HEK293 (cell line): ENCODE data around the gene DENND1A.

Experiments used
- CTCF ChIA-PET: fragments of 350-600 bp; formaldehyde crosslinking; extraction: SDS; loops from one replicate; lab custom pipeline; 2021; ENCODE audit warnings: antibody characterized with exemption; lab: Yijun Ruan, JAX
- POLR2A ChIA-PET: fragments of 300-600 bp; formaldehyde crosslinking; extraction: SDS; loops from one replicate; lab custom pipeline; 2020; ENCODE audit warnings: antibody characterized with exemption, inconsistent platforms; lab: Yijun Ruan, JAX
- H3K27ac ChIP-seq: fragments of 200-500 bp; sonication (Bioruptor generic); 2 replicates; pipeline ENCODE4 v1.5.1; 2014; ENCODE audit warnings: low read depth, low read length, control low read depth, inconsistent platforms; ENCODE audit errors: extremely low read depth
- H3K36me3 ChIP-seq, 2 experiments: fragments of 200-500 bp in 1 of 2; sonication (Bioruptor generic) in 1 of 2; 1 replicate in 1 of 2; 2 replicates in 1 of 2; pipeline ENCODE4 v1.5.1; 2014 to 2017; ENCODE audit warnings: inconsistent platforms in 2 of 2, low read length in 2 of 2; ENCODE audit not compliant: control insufficient read depth in 2 of 2, insufficient read depth in 1 of 2
- H3K4me1 ChIP-seq: fragments of 200-500 bp; sonication (Bioruptor generic); 2 replicates; pipeline ENCODE4 v1.5.1; 2014; ENCODE audit warnings: mild to moderate bottlenecking, low read length, inconsistent platforms; ENCODE audit not compliant: control insufficient read depth, insufficient read depth
- H3K4me3 ChIP-seq: 2 replicates; pipeline ENCODE4 v1.5.1; 2011; ENCODE audit warnings: low read depth, mild to moderate bottlenecking, control low read depth, low read length, moderate library complexity
- H3K9me3 ChIP-seq: fragments of 200-500 bp; sonication (Bioruptor generic); 2 replicates; pipeline ENCODE4 v1.5.1; 2014; ENCODE audit warnings: low read depth, low read length, inconsistent platforms; ENCODE audit not compliant: control insufficient read depth, insufficient read depth
- EGR2 ChIP-seq: fragments of 450-650 bp; formaldehyde crosslinking; IDR thresholded peaks from 2 replicates; pipeline ENCODE4 v1.5.1; 2016; ENCODE audit warnings: low read depth, missing biosample characterization, missing genetic modification characterization
- GLIS1 ChIP-seq: fragments of 450-650 bp; formaldehyde crosslinking; IDR thresholded peaks from 2 replicates; pipeline ENCODE4 v1.5.1; 2016; ENCODE audit warnings: missing biosample characterization, missing genetic modification characterization
- GLIS2 ChIP-seq: fragments of 450-650 bp; formaldehyde crosslinking; IDR thresholded peaks from 2 replicates; pipeline ENCODE4 v1.5.1; 2016; ENCODE audit warnings: missing biosample characterization, missing genetic modification characterization
- IKZF3 ChIP-seq: fragments of 450-650 bp; IDR thresholded peaks from 2 replicates; pipeline ENCODE4 v1.5.0; 2018; ENCODE audit warnings: missing biosample characterization, mild to moderate bottlenecking, missing genetic modification characterization, moderate library complexity
- ZBTB7A ChIP-seq: fragments of 450-650 bp; formaldehyde crosslinking; IDR thresholded peaks from 2 replicates; pipeline ENCODE4 v1.5.1; 2016; ENCODE audit warnings: low read depth, missing biosample characterization, missing genetic modification characterization
- ZBTB8A ChIP-seq: fragments of 450-650 bp; formaldehyde crosslinking; IDR thresholded peaks from 2 replicates; pipeline ENCODE4 v1.5.1; 2016; ENCODE audit warnings: missing biosample characterization, missing genetic modification characterization
- ZEB2 ChIP-seq: fragments of 450-650 bp; formaldehyde crosslinking; IDR thresholded peaks from 2 replicates; pipeline ENCODE4 v1.5.1; 2016; ENCODE audit warnings: missing biosample characterization, missing genetic modification characterization
- ZFHX2 ChIP-seq: fragments of 450-650 bp; formaldehyde crosslinking; conservative IDR thresholded peaks from 2 replicates; pipeline ENCODE4 v1.5.1; 2016; ENCODE audit warnings: missing biosample characterization, missing genetic modification characterization
- ZNF114 ChIP-seq: fragments of 450-650 bp; formaldehyde crosslinking; IDR thresholded peaks from 2 replicates; pipeline ENCODE4 v1.5.0; 2017; ENCODE audit warnings: missing biosample characterization, missing genetic modification characterization
- ZNF155 ChIP-seq: fragments of 450-650 bp; formaldehyde crosslinking; IDR thresholded peaks from 2 replicates; pipeline ENCODE4 v1.5.1; 2016; ENCODE audit warnings: missing biosample characterization, missing genetic modification characterization
- ZNF157 ChIP-seq: fragments of 450-650 bp; formaldehyde crosslinking; IDR thresholded peaks from 2 replicates; pipeline ENCODE4 v1.5.1; 2016; ENCODE audit warnings: missing biosample characterization, missing genetic modification characterization
- ZNF2 ChIP-seq: fragments of 450-650 bp; formaldehyde crosslinking; IDR thresholded peaks from 2 replicates; pipeline ENCODE4 v1.5.1; 2016; ENCODE audit warnings: missing biosample characterization, missing genetic modification characterization
- ZNF202 ChIP-seq: fragments of 450-650 bp; formaldehyde crosslinking; IDR thresholded peaks from 2 replicates; pipeline ENCODE4 v1.5.1; 2016; ENCODE audit warnings: missing biosample characterization, missing genetic modification characterization, borderline replicate concordance
- ZNF239 ChIP-seq: fragments of 450-650 bp; formaldehyde crosslinking; IDR thresholded peaks from 2 replicates; pipeline ENCODE4 v1.5.1; 2016; ENCODE audit warnings: missing biosample characterization, missing genetic modification characterization
- ZNF311 ChIP-seq: fragments of 450-650 bp; formaldehyde crosslinking; IDR thresholded peaks from 2 replicates; pipeline ENCODE4 v1.5.1; 2017; ENCODE audit warnings: missing biosample characterization, missing genetic modification characterization, borderline replicate concordance
- ZNF544 ChIP-seq: fragments of 450-650 bp; formaldehyde crosslinking; IDR thresholded peaks from 2 replicates; pipeline ENCODE4 v1.5.0; 2017; ENCODE audit warnings: missing biosample characterization, missing genetic modification characterization
- ZNF596 ChIP-seq: fragments of 450-650 bp; IDR thresholded peaks from 2 replicates; pipeline ENCODE4 v1.5.0; 2018; ENCODE audit warnings: missing biosample characterization, mild to moderate bottlenecking, missing genetic modification characterization, moderate library complexity
- ZNF600 ChIP-seq: fragments of 450-650 bp; formaldehyde crosslinking; IDR thresholded peaks from 2 replicates; pipeline ENCODE4 v1.5.1; 2016; ENCODE audit warnings: missing biosample characterization, missing genetic modification characterization
- ZNF768 ChIP-seq: fragments of 450-650 bp; formaldehyde crosslinking; IDR thresholded peaks from 2 replicates; pipeline ENCODE4 v1.5.1; 2018; ENCODE audit warnings: missing biosample characterization, mild to moderate bottlenecking, missing genetic modification characterization
- ZSCAN23 ChIP-seq: fragments of 450-650 bp; formaldehyde crosslinking; IDR thresholded peaks from 2 replicates; pipeline ENCODE4 v1.5.1; 2016; ENCODE audit warnings: missing biosample characterization, missing genetic modification characterization
- TF ChIP-seq, protein P1 (sequence below): fragments of 450-650 bp; formaldehyde crosslinking; IDR thresholded peaks from 2 replicates; pipeline ENCODE4 v1.5.1; 2016; ENCODE audit warnings: missing biosample characterization, missing genetic modification characterization
- TF ChIP-seq, protein P2 (sequence below): fragments of 450-650 bp; formaldehyde crosslinking; IDR thresholded peaks from 2 replicates; pipeline ENCODE4 v1.5.1; 2017; ENCODE audit warnings: missing biosample characterization, missing genetic modification characterization
- TF ChIP-seq, protein P3 (sequence below): fragments of 450-650 bp; formaldehyde crosslinking; IDR thresholded peaks from 2 replicates; pipeline ENCODE4 v1.5.1; 2016; ENCODE audit warnings: missing biosample characterization, missing genetic modification characterization
- TF ChIP-seq, protein P4 (sequence below): fragments of 450-650 bp; formaldehyde crosslinking; IDR thresholded peaks from 2 replicates; pipeline ENCODE4 v1.5.1; 2016; ENCODE audit warnings: missing biosample characterization, missing genetic modification characterization

The DENND1A gene

DNA sequence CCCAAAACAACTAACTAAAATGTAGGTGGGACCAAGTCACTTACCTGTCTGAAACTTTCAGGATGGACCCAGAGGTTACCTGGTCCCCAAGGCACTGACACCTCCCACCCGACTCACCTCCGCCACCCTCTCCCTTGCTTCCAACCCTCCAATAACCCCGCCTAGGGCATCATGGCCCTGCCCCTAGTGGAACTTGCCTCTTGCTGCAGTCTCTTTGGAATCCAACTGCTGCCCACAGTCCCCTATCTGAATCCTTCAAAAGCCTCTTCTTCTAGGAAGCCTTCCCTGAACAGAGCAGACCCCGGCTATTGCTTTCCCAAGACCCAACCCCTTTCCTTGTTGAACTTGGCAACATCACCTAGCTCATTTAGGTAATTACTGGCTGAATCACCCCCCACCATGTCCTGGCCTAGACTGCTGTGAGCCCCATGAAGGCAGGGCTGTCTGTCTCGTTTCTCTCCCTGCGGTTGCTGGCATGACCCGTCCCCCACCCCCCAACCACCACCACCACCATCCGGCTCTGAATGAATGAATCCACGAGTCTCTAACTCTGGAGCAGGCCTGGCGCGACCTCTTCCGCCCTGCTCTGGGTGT lies 564.5 kb downstream of the DENND1A start (continued):
- TF ChIP-seq, protein P1, sequence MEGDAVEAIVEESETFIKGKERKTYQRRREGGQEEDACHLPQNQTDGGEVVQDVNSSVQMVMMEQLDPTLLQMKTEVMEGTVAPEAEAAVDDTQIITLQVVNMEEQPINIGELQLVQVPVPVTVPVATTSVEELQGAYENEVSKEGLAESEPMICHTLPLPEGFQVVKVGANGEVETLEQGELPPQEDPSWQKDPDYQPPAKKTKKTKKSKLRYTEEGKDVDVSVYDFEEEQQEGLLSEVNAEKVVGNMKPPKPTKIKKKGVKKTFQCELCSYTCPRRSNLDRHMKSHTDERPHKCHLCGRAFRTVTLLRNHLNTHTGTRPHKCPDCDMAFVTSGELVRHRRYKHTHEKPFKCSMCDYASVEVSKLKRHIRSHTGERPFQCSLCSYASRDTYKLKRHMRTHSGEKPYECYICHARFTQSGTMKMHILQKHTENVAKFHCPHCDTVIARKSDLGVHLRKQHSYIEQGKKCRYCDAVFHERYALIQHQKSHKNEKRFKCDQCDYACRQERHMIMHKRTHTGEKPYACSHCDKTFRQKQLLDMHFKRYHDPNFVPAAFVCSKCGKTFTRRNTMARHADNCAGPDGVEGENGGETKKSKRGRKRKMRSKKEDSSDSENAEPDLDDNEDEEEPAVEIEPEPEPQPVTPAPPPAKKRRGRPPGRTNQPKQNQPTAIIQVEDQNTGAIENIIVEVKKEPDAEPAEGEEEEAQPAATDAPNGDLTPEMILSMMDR (tag by site-specific recombination) = peak; percentile 20
- TF ChIP-seq ZEB2 (tag by site-specific recombination) (no peak), ZNF544 (tag by site-specific recombination) (no peak), ZNF114 (no peak), ZNF155 (no peak)

DNA sequence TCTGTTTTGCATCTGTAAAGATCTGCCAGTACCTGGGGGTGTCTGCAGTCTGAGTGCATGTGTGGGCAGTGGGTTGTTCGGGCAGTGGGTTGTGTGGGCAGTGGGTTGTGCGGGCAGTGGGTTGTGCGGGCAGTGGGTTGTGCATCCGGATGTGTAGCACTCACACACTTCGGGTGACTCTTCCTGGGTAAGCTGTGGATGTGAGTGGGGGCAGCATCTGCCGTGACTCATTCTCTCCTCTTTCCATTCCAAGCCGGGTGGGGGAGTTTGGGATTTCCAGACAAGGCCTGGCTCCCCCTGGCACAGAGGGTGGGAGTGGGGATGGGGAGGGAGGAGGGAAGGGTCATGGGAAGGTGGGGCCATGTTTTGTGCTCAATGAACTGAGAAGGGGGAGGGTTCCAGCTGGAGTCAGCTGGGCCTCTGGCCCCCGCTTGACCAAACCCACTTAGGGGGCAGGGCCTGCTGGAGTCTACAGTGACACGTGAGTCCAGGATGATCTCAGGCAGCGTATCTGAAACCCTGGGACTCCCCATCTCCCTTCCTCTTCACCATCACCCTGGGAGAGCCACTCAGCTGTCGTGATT lies 565.6 kb downstream of the DENND1A start:
- H3K27ac ChIP-seq = no peak overlapping the region
- TF ChIP-seq, protein P2, sequence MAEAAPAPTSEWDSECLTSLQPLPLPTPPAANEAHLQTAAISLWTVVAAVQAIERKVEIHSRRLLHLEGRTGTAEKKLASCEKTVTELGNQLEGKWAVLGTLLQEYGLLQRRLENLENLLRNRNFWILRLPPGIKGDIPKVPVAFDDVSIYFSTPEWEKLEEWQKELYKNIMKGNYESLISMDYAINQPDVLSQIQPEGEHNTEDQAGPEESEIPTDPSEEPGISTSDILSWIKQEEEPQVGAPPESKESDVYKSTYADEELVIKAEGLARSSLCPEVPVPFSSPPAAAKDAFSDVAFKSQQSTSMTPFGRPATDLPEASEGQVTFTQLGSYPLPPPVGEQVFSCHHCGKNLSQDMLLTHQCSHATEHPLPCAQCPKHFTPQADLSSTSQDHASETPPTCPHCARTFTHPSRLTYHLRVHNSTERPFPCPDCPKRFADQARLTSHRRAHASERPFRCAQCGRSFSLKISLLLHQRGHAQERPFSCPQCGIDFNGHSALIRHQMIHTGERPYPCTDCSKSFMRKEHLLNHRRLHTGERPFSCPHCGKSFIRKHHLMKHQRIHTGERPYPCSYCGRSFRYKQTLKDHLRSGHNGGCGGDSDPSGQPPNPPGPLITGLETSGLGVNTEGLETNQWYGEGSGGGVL (tag by site-specific recombination) = peak; percentile 35; the same call in 1 of the 2 replicates
- no peak for TF ChIP-seq IKZF3
- TF ChIP-seq ZBTB8A (tag by site-specific recombination) = no peak
- peak; percentile 81 for TF ChIP-seq ZNF157 (tag by site-specific recombination)
- peak; percentile 98 for TF ChIP-seq ZFHX2 (tag by site-specific recombination)
- TF ChIP-seq ZNF768 (tag by site-specific recombination) = no peak
- TF ChIP-seq ZNF600 (tag by site-specific recombination) = no peak
- peak; percentile 99 for TF ChIP-seq EGR2 (tag by site-specific recombination)
- H3K9me3 ChIP-seq = no peaks in the 10 kb centered on the region
- no peaks in the 10 kb centered on the region for H3K36me3 ChIP-seq
- no peak overlapping the region for H3K4me3 ChIP-seq
- CTCF ChIA-PET = interaction anchor here (0.7 to 1.5 kb wide), 5 partner anchors 9 to 50 kb away, joined by 3 to 9 read pairs (median 3); no protein-coding TSS in a partner anchor
- no peaks in the 10 kb centered on the region for H3K4me1 ChIP-seq
- POLR2A ChIA-PET = no interaction called here

DNA sequence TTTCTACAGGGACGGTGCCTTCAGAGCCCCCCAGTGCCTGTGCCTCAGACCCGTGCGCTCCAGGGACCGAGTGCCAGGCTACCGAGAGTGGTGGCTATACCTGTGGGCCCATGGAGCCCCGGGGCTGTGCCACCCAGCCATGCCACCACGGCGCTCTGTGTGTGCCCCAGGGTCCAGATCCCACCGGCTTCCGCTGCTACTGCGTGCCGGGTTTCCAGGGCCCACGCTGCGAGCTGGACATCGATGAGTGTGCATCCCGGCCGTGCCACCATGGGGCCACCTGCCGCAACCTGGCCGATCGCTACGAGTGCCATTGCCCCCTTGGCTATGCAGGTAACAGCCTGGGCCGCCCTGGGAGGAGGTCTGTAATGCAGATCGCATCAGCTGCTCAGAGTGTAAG lies 567.1 kb downstream of the DENND1A start:
- no peak for TF ChIP-seq ZNF600 (tag by site-specific recombination)
- TF ChIP-seq GLIS2 (tag by site-specific recombination) = no peak
- no peak for TF ChIP-seq ZNF311 (tag by site-specific recombination)
- TF ChIP-seq, protein P3, sequence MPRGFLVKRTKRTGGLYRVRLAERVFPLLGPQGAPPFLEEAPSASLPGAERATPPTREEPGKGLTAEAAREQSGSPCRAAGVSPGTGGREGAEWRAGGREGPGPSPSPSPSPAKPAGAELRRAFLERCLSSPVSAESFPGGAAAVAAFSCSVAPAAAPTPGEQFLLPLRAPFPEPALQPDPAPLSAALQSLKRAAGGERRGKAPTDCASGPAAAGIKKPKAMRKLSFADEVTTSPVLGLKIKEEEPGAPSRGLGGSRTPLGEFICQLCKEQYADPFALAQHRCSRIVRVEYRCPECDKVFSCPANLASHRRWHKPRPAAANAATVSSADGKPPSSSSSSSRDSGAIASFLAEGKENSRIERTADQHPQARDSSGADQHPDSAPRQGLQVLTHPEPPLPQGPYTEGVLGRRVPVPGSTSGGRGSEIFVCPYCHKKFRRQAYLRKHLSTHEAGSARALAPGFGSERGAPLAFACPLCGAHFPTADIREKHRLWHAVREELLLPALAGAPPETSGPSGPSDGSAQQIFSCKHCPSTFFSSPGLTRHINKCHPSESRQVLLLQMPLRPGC = no peak
- no peak for TF ChIP-seq GLIS1 (tag by site-specific recombination)
- TF ChIP-seq ZNF596 (tag by site-specific recombination) = no peak
- no peak for TF ChIP-seq ZBTB7A (tag by site-specific recombination)
- TF ChIP-seq, protein P4, sequence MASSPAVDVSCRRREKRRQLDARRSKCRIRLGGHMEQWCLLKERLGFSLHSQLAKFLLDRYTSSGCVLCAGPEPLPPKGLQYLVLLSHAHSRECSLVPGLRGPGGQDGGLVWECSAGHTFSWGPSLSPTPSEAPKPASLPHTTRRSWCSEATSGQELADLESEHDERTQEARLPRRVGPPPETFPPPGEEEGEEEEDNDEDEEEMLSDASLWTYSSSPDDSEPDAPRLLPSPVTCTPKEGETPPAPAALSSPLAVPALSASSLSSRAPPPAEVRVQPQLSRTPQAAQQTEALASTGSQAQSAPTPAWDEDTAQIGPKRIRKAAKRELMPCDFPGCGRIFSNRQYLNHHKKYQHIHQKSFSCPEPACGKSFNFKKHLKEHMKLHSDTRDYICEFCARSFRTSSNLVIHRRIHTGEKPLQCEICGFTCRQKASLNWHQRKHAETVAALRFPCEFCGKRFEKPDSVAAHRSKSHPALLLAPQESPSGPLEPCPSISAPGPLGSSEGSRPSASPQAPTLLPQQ (tag by site-specific recombination) = no peak
- no peak for TF ChIP-seq ZNF202 (tag by site-specific recombination)
- TF ChIP-seq ZNF2 (tag by site-specific recombination) = no peak
- TF ChIP-seq ZNF239 = no peak
- no peak for TF ChIP-seq ZFHX2 (tag by site-specific recombination)
- no peak for TF ChIP-seq ZSCAN23 (tag by site-specific recombination)
- TF ChIP-seq, protein P1 (tag by site-specific recombination) = no peak
- TF ChIP-seq, all 188 proteins: peak for 0
- H3K27ac ChIP-seq = no peak overlapping the region
- no peaks in the 10 kb centered on the region for H3K36me3 ChIP-seq
- H3K9me3 ChIP-seq = no peaks in the 10 kb centered on the region
- POLR2A ChIA-PET = no interaction called here
- CTCF ChIA-PET = interaction anchor here (0.5 to 0.6 kb wide), 2 partner anchors 963 to 977 kb away, joined by 3 to 5 read pairs; no protein-coding TSS in a partner anchor
- no peak overlapping the region for H3K4me3 ChIP-seq
- no peaks in the 10 kb centered on the region for H3K4me1 ChIP-seq
